Measurements from ENCODE around the gene CES4A.
"Not testable (repeated sequence)": the region's sequence is repeated elsewhere in the genome, so short reads cannot be mapped to it uniquely, and the experiment has no call there.

CES4A gene

DNA sequence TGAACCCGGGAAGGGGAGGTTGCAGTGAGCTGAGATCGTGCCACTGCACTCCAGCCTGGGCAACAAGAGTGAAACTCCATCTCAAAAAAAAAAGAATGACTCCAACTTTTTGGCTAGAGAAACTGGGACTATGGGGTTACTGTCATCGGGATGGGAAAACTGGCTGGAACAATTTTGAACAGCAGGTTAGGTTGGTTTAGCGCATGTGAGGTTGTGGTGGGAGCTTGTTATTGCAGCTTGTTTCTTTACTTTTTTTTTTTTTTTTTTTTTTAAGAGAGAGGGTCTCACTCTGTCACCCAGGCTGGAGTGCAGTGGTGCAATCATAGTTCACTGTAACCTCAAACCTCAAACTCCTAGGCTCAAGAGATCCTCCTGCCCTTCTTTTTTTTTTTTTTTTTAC, 53.1 kb downstream of the CES4A start:
- not testable (repeated sequence) for DNase-seq

DNA sequence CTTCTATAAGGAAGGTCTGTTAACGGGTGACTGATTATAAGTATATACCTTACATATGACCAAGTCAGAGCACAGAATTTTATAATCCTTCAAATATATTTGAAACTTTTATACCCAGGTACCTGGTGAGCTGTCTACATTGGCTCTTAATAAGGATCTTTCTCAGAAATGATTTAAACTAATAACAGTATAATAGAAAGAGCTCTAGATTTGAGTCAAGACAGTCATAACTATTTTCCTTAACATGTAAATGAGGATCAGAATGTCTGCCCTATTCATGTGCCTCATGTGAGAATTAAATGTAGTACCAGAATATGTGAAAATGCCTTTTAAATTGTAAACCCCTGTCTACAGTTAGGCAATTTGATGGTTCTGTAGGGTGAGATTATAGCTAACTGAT, 55.0 kb downstream of the CES4A start:
- DNase-seq, result no peak

GRCh38 chr16:67050796-67051195, 62.4 kb downstream of the CES4A start:
- DNase-seq, result no peak

GRCh38 chr16:67052399-67052798, 64.0 kb downstream of the CES4A start:
- no peak for DNase-seq

- no peak for DNase-seq
Measured at GRCh38 chr16:67053767-67054334, 65.5 kb downstream of the CES4A start.

DNA sequence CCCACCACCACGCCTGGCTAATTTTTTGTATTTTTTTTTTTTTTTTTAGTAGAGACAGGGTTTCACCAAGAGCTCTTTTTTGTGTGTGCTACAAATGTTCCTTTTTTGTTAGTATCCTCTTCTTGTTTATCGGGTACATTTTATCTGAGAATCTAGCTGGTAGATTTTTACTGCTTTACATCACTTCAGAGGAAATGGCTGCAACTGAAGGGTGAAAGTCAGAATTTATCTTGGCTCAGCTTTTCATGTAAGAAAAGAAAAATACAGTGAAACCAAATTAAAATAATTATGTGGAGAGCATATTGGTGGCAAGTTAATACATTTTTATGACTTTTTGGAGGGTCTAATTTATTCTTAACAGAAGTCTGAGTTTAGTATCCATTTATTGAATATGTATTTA, 66.5 kb downstream of the CES4A start:
- no peak for DNase-seq

- DNase-seq, result peak in 1 of 51 donors; percentile 18
Measured at GRCh38 chr16:67055712-67056487, 67.5 kb downstream of the CES4A start.
